Upper lobe of left lung (tissue), 4 donors: ENCODE data around the gene CCDC39.

Experiments
- EP300 ChIP-seq, 4 donors: sonication (generic); formaldehyde crosslinking; IDR thresholded peaks; one replicate each; pipeline ENCODE4 v1.5.1; 2017; ENCODE audit warnings: antibody characterized with exemption in 4 of 4, control low read depth in 2 of 4
- POLR2A ChIP-seq, 4 donors: fragments of 450-650 bp; IDR thresholded peaks; one replicate each; pipeline ENCODE4 v1.5.1; 2016 to 2017; ENCODE audit warnings: antibody characterized with exemption in 4 of 4, mild to moderate bottlenecking in 2 of 4
- TF ChIP-seq, protein P1 (sequence below), 6 experiments: fragments of 450-650 bp in 4 of 6; fragments of 200-600 bp in 2 of 6; sonication (generic) in 2 of 6; IDR thresholded peaks; one replicate each; pipeline ENCODE4 v1.5.1; 2016 to 2019; ENCODE audit warnings: antibody characterized with exemption in 6 of 6

GRCh38 chr3:180615954-180616353, 63.3 kb downstream of the CCDC39 start:
- TF ChIP-seq, protein P1, sequence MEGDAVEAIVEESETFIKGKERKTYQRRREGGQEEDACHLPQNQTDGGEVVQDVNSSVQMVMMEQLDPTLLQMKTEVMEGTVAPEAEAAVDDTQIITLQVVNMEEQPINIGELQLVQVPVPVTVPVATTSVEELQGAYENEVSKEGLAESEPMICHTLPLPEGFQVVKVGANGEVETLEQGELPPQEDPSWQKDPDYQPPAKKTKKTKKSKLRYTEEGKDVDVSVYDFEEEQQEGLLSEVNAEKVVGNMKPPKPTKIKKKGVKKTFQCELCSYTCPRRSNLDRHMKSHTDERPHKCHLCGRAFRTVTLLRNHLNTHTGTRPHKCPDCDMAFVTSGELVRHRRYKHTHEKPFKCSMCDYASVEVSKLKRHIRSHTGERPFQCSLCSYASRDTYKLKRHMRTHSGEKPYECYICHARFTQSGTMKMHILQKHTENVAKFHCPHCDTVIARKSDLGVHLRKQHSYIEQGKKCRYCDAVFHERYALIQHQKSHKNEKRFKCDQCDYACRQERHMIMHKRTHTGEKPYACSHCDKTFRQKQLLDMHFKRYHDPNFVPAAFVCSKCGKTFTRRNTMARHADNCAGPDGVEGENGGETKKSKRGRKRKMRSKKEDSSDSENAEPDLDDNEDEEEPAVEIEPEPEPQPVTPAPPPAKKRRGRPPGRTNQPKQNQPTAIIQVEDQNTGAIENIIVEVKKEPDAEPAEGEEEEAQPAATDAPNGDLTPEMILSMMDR (IDR thresholded peaks at IDR 0.05): no peak
- TF ChIP-seq POLR2A (IDR thresholded peaks at IDR 0.05) (no peak), EP300 (IDR thresholded peaks at IDR 0.05) (no peak)
